ENCODE measurements around the gene EIF1AD.

DNA sequence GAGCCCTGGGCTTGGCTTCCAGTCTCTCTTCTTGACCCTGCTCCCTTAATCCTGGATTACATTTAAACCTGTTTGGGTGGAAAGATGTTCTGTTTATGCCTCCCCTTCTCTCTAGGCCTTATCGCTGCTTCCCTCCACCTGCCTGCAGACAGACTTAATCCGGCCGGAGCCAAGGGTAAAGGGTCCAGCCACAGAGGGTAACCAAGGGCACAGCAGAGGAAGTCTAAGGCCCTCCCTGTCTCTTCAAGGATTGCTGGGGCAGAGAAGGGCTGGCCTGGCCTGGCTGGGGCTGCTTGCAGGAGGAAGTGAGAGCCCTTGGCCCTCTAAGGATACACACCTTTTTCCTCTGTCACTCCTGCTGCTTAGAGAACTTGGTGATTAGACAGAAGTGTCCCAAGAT, 44.9 kb upstream of the EIF1AD start:
- TF ChIP-seq POLR2A (IDR thresholded peaks at IDR 0.05) (no peak), CTCF (IDR thresholded peaks at IDR 0.05) (no peak)

Data from Peyer's patch (tissue), 4 donors.